Smooth muscle cell (in vitro differentiated cells): Measurements from ENCODE around the gene UTS2R. TPM values are rescaled to one million over a fixed set of nuclear protein-coding genes. Genes with fewer than 3 reads are reported as not detected.
"Not testable (repeated sequence)": the region's sequence is repeated elsewhere in the genome, so short reads cannot be mapped to it uniquely, and the experiment has no call there.

ENCODE experiments used
- DNase-seq: peaks from one replicate; lab custom pipeline; 2025; ENCODE audit not compliant: unreplicated experiment; lab: John Stamatoyannopoulos, UW
- H2AFZ ChIP-seq: fragments of 200-600 bp; sonication (generic); 2 replicates; pipeline ENCODE4 v1.6.0; 2016; ENCODE audit warnings: antibody characterized with exemption, low read depth, mild to moderate bottlenecking
- H3F3A ChIP-seq: fragments of 200-600 bp; sonication (generic); 2 replicates; pipeline ENCODE4 v1.6.0; 2017; ENCODE audit warnings: antibody characterized with exemption, low read depth
- H3K27ac ChIP-seq: fragments of 200-600 bp; sonication (generic); 2 replicates; pipeline ENCODE4 v1.5.1; 2016; ENCODE audit warnings: low read depth, mild to moderate bottlenecking
- H3K27me3 ChIP-seq: fragments of 200-600 bp; sonication (generic); 2 replicates; pipeline ENCODE4 v1.6.1; 2016; ENCODE audit warnings: low read depth, mild to moderate bottlenecking
- H3K36me3 ChIP-seq: fragments of 200-600 bp; sonication (generic); 2 replicates; pipeline ENCODE4 v1.5.1; 2016; ENCODE audit warnings: low read depth
- H3K4me1 ChIP-seq: fragments of 200-600 bp; sonication (generic); 2 replicates; pipeline ENCODE4 v1.5.1; 2016; ENCODE audit warnings: low read depth
- H3K4me2 ChIP-seq: fragments of 200-600 bp; sonication (generic); 2 replicates; pipeline ENCODE4 v1.6.0; 2016; ENCODE audit warnings: mild to moderate bottlenecking
- H3K4me3 ChIP-seq: fragments of 200-600 bp; sonication (generic); 2 replicates; pipeline ENCODE4 v1.5.1; 2016; ENCODE audit warnings: mild to moderate bottlenecking
- H3K79me2 ChIP-seq: fragments of 200-600 bp; sonication (generic); 2 replicates; pipeline ENCODE4 v1.6.0; 2016; ENCODE audit warnings: low read depth, mild to moderate bottlenecking
- H3K9ac ChIP-seq: fragments of 200-600 bp; sonication (generic); 2 replicates; pipeline ENCODE4 v1.6.0; 2016; ENCODE audit warnings: low read depth
- H3K9me3 ChIP-seq: fragments of 200-600 bp; sonication (generic); replicated peaks from 2 replicates; pipeline ENCODE4 v1.5.1; 2016; ENCODE audit warnings: low read depth
- H4K20me1 ChIP-seq: fragments of 200-600 bp; sonication (generic); 2 replicates; pipeline ENCODE4 v1.6.0; 2016; ENCODE audit warnings: low read depth
- WGBS: methylation state at CpG from one replicate; pipeline ENCODE4 v1.1.7; 2016; ENCODE audit warnings: low lambda C conversion rate; 5-methylcytosine and 5-hydroxymethylcytosine counted together
- polyA plus RNA-seq: library from polyadenylated mRNA; unstranded; fragments of >200 nt; fragmentation: Nextera tagmentation; extraction: Ambion mirVana; gene quantifications from 2 replicates; pipeline ENCODE4 v1.2.1, GENCODE V29; 2016
- total RNA-seq: library from RNA; depleted of rRNA; stranded (reverse); fragments of >200 nt; gene quantifications from 2 replicates; pipeline ENCODE4 v1.2.3, GENCODE V29; 2014
- TF ChIP-seq, protein P1 (sequence below): fragments of 200-600 bp; sonication (generic); IDR thresholded peaks from 2 replicates; pipeline ENCODE4 v1.5.1; 2017; ENCODE audit warnings: borderline replicate concordance, mild to moderate bottlenecking, antibody characterized with exemption; ENCODE audit not compliant: insufficient read depth, poor library complexity, severe bottlenecking

The UTS2R gene
- total and polyA plus RNA-seq, 2 experiments from 2014 or later: not detected

DNA sequence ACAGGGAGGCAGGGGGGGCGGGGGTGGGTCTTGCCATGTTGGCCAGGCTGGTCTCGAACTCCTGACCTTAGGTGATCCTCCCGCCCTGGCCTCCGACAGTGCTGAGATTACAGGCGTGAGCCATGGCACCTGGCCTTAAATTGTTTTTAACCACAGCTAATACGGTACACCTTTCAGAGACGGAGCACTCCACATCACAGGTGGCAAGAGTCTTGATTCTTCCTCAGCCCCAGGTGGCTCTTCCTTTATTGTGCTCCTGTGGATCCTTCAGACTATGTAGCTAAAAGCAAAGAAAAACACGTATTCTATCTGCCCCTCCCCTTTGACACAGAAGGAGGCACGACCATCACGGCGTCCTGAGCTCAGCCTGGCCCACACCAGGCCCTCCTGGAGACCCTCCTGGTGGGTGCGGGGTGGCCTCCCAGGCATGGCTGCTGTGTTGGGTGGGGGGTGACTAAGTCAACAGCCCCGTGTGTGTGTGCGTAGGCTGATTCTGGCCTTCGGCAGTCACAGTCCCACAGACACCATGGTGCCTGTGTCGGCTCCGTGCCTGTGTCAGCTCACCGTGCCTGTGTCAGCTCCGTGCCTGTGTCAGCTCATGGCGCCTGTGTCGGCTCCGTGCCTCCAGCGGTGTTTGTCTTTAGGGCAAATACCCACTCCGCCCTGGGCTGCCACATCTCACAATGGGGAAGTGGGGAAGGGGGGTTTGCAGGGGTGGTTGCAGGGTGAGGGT lies 27.2 kb upstream of the UTS2R start:
- WGBS: 75% methylated on average over 24 of the region's 24 CpGs
- Histone ChIP-seq H2AFZ (no peak overlapping the region), H4K20me1 (no peaks in the 10 kb centered on the region), H3K79me2 (no peaks in the 10 kb centered on the region), H3K9me3 (no peaks in the 10 kb centered on the region), H3K4me2 (no peak overlapping the region), H3K27ac (no peak overlapping the region), H3F3A (no peaks in the 10 kb centered on the region), H3K36me3 (no peaks in the 10 kb centered on the region), H3K4me3 (no peak overlapping the region), H3K27me3 (no peaks in the 10 kb centered on the region), H3K9ac (no peak overlapping the region), H3K4me1 (peaks cover 3% of the 10 kb centered on the region)
- no peak for DNase-seq
- TF ChIP-seq, protein P1, sequence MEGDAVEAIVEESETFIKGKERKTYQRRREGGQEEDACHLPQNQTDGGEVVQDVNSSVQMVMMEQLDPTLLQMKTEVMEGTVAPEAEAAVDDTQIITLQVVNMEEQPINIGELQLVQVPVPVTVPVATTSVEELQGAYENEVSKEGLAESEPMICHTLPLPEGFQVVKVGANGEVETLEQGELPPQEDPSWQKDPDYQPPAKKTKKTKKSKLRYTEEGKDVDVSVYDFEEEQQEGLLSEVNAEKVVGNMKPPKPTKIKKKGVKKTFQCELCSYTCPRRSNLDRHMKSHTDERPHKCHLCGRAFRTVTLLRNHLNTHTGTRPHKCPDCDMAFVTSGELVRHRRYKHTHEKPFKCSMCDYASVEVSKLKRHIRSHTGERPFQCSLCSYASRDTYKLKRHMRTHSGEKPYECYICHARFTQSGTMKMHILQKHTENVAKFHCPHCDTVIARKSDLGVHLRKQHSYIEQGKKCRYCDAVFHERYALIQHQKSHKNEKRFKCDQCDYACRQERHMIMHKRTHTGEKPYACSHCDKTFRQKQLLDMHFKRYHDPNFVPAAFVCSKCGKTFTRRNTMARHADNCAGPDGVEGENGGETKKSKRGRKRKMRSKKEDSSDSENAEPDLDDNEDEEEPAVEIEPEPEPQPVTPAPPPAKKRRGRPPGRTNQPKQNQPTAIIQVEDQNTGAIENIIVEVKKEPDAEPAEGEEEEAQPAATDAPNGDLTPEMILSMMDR: no peak

DNA sequence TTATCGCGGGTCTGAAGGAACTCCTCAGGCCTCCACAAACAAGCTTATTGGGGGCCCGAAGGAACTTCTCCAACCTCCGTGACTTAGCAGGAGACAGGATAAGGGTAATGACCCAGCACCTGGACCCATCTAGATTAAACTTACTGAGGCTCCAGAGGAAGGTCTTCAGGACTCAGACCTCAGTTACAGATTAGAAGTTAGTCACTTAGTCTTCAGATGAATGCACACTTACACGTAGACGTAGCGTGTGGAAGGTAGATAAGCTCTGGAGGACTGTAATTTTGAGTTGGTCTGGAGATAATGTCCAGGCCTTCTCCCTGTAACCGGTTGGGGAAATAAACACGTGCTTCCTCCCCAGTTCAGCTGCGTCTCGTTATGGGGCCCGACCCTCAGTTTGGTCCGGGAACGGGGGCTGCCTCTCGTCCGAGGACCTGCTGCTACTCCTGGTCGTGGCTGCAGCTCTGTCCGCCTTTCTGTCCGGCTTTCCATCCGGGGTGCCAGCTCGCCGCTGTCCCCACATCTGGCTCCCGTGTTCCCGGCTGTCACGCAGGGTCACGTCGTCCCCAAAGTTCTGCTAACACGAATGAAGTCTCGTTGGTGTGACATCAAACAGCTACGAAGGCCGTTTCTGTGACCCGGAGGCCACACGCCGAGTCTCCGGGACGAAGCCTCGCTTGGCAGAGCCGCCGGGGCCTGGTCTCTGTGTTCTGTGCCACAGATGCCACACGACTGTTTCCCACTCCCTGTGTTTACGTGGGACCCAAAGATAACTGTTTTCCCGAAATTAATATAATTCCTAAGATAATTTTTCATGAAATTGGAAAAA lies 26.2 kb upstream of the UTS2R start:
- Histone ChIP-seq H3K9ac (no peak overlapping the region), H3K27ac (no peak overlapping the region), H4K20me1 (no peaks in the 10 kb centered on the region), H3F3A (no peaks in the 10 kb centered on the region), H3K79me2 (no peaks in the 10 kb centered on the region), H3K27me3 (no peaks in the 10 kb centered on the region), H3K4me3 (no peak overlapping the region), H2AFZ (no peak overlapping the region), H3K9me3 (no peaks in the 10 kb centered on the region), H3K4me2 (no peak overlapping the region), H3K4me1 (no peaks in the 10 kb centered on the region), H3K36me3 (no peaks in the 10 kb centered on the region)
- no peak for DNase-seq
- TF ChIP-seq, protein P1: no peak
- 85% methylated on average over 42 of the region's 42 CpGs for WGBS

DNA sequence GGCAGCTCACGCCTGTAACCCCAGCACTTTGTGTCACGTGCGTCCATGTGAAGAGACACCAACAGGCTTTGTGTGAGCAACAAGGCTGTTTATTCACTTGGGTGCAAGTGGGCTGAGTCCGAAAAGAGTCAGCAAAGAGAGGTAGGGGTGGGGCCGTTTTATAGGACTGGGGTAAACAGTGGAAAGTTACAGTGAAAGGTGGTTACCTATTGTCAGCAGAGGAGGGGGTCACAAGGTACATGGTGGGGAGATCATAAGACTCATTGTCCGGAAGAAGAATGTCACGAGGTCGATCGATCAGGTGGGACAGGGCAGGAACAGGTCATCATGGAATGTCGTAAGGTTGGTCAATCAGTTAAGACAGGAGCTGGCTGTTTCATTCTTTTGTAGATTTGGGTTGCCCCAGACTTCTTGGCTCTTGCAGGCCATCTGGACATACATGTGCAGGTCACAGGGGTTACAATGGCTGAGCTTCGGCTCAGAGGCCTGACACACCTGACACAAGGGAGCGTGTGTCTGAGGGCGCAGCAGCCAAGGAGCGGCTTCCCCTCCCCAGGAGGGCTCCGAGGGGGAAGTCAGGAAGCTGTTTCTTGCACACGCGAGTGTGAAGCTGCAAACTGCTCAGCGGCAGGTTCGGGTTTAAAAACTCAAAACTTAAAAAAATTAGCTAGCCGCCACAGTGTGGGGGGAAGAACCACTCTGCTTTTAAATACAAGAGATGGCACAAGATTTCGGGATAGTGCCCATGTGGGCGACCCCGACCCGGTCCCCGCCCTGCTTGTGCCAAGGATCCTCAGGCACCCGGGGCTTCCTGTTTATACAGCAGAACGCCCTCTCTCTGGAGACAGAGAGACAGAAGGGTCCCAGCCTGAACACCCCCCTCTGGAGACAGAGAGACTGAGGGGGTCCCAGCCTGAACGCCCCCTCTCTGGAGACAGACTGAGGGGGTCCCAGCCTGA lies 24.9 kb upstream of the UTS2R start:
- Histone ChIP-seq H3K79me2 (no peaks in the 10 kb centered on the region), H4K20me1 (no peaks in the 10 kb centered on the region), H2AFZ (no peak overlapping the region), H3K4me1 (no peaks in the 10 kb centered on the region), H3K4me3 (no peak overlapping the region), H3K9me3 (no peaks in the 10 kb centered on the region), H3K9ac (no peak overlapping the region), H3F3A (no peaks in the 10 kb centered on the region), H3K4me2 (no peak overlapping the region), H3K27ac (no peak overlapping the region), H3K27me3 (no peaks in the 10 kb centered on the region), H3K36me3 (no peaks in the 10 kb centered on the region)
- WGBS: 93% methylated on average over 28 of the region's 28 CpGs
- TF ChIP-seq, protein P1: no peak
- DNase-seq: no peak

DNA sequence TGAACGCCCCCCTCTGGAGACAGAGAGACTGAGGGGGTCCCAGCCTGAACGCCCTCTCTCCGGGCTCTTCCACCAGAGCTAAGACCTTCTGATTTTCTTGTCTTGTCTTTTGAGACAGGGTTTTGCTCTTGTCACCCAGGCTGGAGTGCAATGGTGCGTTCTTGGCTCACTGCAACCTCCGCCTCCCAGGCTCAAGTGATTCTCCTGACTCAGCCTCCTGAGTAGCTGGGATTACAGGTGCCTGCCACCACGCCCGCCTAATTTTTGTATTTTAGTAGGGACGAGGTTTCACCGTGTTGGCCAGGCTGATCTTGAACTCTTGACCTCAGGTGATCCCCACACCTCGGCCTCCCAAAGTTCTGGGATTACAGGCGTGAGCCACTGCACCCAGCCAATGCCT lies 23.6 kb upstream of the UTS2R start:
- 91% methylated on average over 11 of the region's 11 CpGs for WGBS

More for the DNA sequence above, 23.6 kb upstream of the UTS2R start:
- DNase-seq, H3K36me3 ChIP-seq, H3K9ac ChIP-seq, H3K4me1 ChIP-seq, H4K20me1 ChIP-seq, H3K4me2 ChIP-seq, H3K27ac ChIP-seq, H3K4me3 ChIP-seq, H2AFZ ChIP-seq, H3F3A ChIP-seq, H3K9me3 ChIP-seq, H3K27me3 ChIP-seq, H3K79me2 ChIP-seq: not testable (repeated sequence)
